ENCODE data around the gene ACVR1B.

The ACVR1B gene

GRCh38 chr12:51971679-51972421, 20.4 kb downstream of the ACVR1B start:
- H3K4me2 ChIP-seq (ENCODE audit: insufficient read depth, low read length) = no peak overlapping the region
- H3K27ac ChIP-seq (ENCODE audit: low read length) = no peak overlapping the region
- no peak for TF ChIP-seq EZH2 (IDR thresholded peaks at IDR 0.05; ENCODE audit: borderline replicate concordance, low read depth, low read length, severe bottlenecking)
- TF ChIP-seq, protein P1, sequence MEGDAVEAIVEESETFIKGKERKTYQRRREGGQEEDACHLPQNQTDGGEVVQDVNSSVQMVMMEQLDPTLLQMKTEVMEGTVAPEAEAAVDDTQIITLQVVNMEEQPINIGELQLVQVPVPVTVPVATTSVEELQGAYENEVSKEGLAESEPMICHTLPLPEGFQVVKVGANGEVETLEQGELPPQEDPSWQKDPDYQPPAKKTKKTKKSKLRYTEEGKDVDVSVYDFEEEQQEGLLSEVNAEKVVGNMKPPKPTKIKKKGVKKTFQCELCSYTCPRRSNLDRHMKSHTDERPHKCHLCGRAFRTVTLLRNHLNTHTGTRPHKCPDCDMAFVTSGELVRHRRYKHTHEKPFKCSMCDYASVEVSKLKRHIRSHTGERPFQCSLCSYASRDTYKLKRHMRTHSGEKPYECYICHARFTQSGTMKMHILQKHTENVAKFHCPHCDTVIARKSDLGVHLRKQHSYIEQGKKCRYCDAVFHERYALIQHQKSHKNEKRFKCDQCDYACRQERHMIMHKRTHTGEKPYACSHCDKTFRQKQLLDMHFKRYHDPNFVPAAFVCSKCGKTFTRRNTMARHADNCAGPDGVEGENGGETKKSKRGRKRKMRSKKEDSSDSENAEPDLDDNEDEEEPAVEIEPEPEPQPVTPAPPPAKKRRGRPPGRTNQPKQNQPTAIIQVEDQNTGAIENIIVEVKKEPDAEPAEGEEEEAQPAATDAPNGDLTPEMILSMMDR (IDR thresholded peaks at IDR 0.05; ENCODE audit: borderline replicate concordance, extremely low read depth, low read length, poor library complexity, severe bottlenecking) = no peak
- H2AFZ ChIP-seq (ENCODE audit: low read depth, low read length) = no peak overlapping the region
- peaks cover 17% of the 10 kb centered on the region for H3K36me3 ChIP-seq (ENCODE audit: insufficient read depth, low read length)
- H3K9me3 ChIP-seq (ENCODE audit: insufficient read depth, low read length, severe bottlenecking) = no peaks in the 10 kb centered on the region
- H3K9ac ChIP-seq (ENCODE audit: low read depth, low read length) = no peak overlapping the region
- peaks cover 47% of the 10 kb centered on the region for H3K79me2 ChIP-seq (ENCODE audit: insufficient read depth, low read length)
- peaks cover 48% of the 10 kb centered on the region; the same call in 1 of the 2 replicates for H4K20me1 ChIP-seq (ENCODE audit: insufficient read depth, low read length)
- DNase-seq (no peak), ATAC-seq (ENCODE audit: insufficient read depth, low read depth) (no peak)
- H3K4me3 ChIP-seq (ENCODE audit: low read depth in 1 of 2, low read length in 2 of 2) = no peak overlapping the region
- H3K4me1 ChIP-seq (ENCODE audit: insufficient read depth, low read length) = peaks cover 13% of the 10 kb centered on the region
- no peaks in the 10 kb centered on the region for H3K27me3 ChIP-seq (ENCODE audit: insufficient read depth, low read length, poor library complexity)

DNA sequence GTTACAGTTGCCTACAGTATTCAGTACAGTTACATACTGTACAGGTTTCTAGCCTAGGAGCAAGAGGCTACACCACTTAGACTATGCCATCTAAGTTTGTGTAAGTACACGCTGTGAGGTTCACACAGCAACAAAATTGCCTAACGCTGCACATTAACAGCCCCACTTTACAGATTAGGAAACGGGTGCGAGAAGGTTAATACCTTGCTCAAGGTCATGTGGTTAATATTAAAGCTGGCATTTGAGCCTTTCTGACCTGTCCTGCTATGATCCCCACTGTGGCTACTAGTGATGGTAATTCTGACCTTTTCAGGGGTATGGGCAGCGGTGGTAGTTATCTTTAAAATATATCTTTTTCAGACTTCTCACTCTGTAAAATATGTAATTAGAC, 20.9 kb downstream of the ACVR1B start:
- no peak for ATAC-seq (ENCODE audit: insufficient read depth, low read depth)
- Histone ChIP-seq H4K20me1 (ENCODE audit: insufficient read depth, low read length) (peaks cover 48% of the 10 kb centered on the region; the same call in 1 of the 2 replicates), H3K79me2 (ENCODE audit: insufficient read depth, low read length) (peaks cover 47% of the 10 kb centered on the region), H3K4me2 (ENCODE audit: insufficient read depth, low read length) (no peak overlapping the region), H3K9ac (ENCODE audit: low read depth, low read length) (no peak overlapping the region), H2AFZ (ENCODE audit: low read depth, low read length) (no peak overlapping the region), H3K4me1 (ENCODE audit: insufficient read depth, low read length) (peaks cover 13% of the 10 kb centered on the region), H3K9me3 (ENCODE audit: insufficient read depth, low read length, severe bottlenecking) (no peaks in the 10 kb centered on the region), H3K4me3 (ENCODE audit: low read depth in 1 of 2, low read length in 2 of 2) (no peak overlapping the region), H3K27ac (ENCODE audit: low read length) (no peak overlapping the region), H3K36me3 (ENCODE audit: insufficient read depth, low read length) (peaks cover 23% of the 10 kb centered on the region), H3K27me3 (ENCODE audit: insufficient read depth, low read length, poor library complexity) (no peaks in the 10 kb centered on the region)
- DNase-seq = no peak
- TF ChIP-seq, protein P1 (IDR thresholded peaks at IDR 0.05; ENCODE audit: borderline replicate concordance, extremely low read depth, low read length, poor library complexity, severe bottlenecking) = no peak
- TF ChIP-seq EZH2 (IDR thresholded peaks at IDR 0.05; ENCODE audit: borderline replicate concordance, low read depth, low read length, severe bottlenecking) = no peak

DNA sequence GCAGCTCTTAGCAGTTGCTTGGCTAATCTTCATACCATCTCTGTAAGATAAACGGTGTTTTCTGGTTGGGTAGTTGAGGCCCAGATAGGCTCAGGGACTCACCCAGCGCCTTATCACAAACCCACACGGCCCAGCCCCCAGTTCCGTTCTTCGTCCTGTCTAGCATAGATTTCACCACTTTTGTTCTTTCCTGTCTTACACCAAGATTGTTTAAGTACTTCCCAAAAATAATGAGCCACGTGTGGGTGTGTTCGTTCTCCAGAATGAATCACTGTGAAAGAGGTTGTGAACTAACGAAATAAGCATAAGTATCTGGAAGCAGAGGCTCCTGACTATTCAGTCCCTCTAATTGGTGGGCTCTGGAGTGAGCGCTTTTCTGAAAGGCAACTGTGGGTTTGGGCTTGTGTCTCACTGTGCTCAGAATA, 21.4 kb downstream of the ACVR1B start:
- no peaks in the 10 kb centered on the region for H3K27me3 ChIP-seq (ENCODE audit: insufficient read depth, low read length, poor library complexity)
- no peaks in the 10 kb centered on the region for H3K9me3 ChIP-seq (ENCODE audit: insufficient read depth, low read length, severe bottlenecking)
- H3K27ac ChIP-seq (ENCODE audit: low read length) = no peak overlapping the region
- peaks cover 13% of the 10 kb centered on the region for H3K4me1 ChIP-seq (ENCODE audit: insufficient read depth, low read length)
- no peak for TF ChIP-seq EZH2 (IDR thresholded peaks at IDR 0.05; ENCODE audit: borderline replicate concordance, low read depth, low read length, severe bottlenecking)
- TF ChIP-seq, protein P1 (IDR thresholded peaks at IDR 0.05; ENCODE audit: borderline replicate concordance, extremely low read depth, low read length, poor library complexity, severe bottlenecking) = no peak
- H3K4me2 ChIP-seq (ENCODE audit: insufficient read depth, low read length) = no peak overlapping the region
- H2AFZ ChIP-seq (ENCODE audit: low read depth, low read length) = no peak overlapping the region
- peaks cover 25% of the 10 kb centered on the region for H3K36me3 ChIP-seq (ENCODE audit: insufficient read depth, low read length)
- H3K4me3 ChIP-seq (ENCODE audit: low read depth in 1 of 2, low read length in 2 of 2) = no peak overlapping the region
- DNase-seq = no peak
- H3K79me2 ChIP-seq (ENCODE audit: insufficient read depth, low read length) = peaks cover 45% of the 10 kb centered on the region
- no peak for ATAC-seq (ENCODE audit: insufficient read depth, low read depth)
- H4K20me1 ChIP-seq (ENCODE audit: insufficient read depth, low read length) = peaks cover 45% of the 10 kb centered on the region; the same call in 1 of the 2 replicates
- no peak overlapping the region for H3K9ac ChIP-seq (ENCODE audit: low read depth, low read length)

Measured in DND-41 (cell line).